Epithelial cell of proximal tubule (primary cell): ENCODE data around the gene GREM2. TPM values are rescaled to one million over a fixed set of nuclear protein-coding genes. Genes with fewer than 3 reads are reported as not detected.

Experiments used
- DNase-seq: peaks from one replicate; pipeline ENCODE4 v3.0.0-alpha.2; 2011; ENCODE audit warnings: low read depth
- H3K4me3 ChIP-seq: 2 replicates; pipeline ENCODE4 v1.5.1; 2011; ENCODE audit warnings: low read depth, mild to moderate bottlenecking, low read length
- total RNA-seq: library from RNA; depleted of rRNA; stranded (reverse); fragments of >200 nt; gene quantifications from 2 replicates; pipeline ENCODE4 v1.2.3, GENCODE V29; 2015
- TF ChIP-seq, protein P1 (sequence below): conservative IDR thresholded peaks from 2 replicates; pipeline ENCODE4 v1.5.1; 2012; ENCODE audit warnings: low read depth, mild to moderate bottlenecking, low read length

The GREM2 gene
- total RNA-seq, 1 donor from 2014 or later, result 0.06 TPM

GRCh38 chr1:240457203-240457602 is 154.8 kb downstream of the GREM2 start:
- DNase-seq, result no peak
- TF ChIP-seq, protein P1, sequence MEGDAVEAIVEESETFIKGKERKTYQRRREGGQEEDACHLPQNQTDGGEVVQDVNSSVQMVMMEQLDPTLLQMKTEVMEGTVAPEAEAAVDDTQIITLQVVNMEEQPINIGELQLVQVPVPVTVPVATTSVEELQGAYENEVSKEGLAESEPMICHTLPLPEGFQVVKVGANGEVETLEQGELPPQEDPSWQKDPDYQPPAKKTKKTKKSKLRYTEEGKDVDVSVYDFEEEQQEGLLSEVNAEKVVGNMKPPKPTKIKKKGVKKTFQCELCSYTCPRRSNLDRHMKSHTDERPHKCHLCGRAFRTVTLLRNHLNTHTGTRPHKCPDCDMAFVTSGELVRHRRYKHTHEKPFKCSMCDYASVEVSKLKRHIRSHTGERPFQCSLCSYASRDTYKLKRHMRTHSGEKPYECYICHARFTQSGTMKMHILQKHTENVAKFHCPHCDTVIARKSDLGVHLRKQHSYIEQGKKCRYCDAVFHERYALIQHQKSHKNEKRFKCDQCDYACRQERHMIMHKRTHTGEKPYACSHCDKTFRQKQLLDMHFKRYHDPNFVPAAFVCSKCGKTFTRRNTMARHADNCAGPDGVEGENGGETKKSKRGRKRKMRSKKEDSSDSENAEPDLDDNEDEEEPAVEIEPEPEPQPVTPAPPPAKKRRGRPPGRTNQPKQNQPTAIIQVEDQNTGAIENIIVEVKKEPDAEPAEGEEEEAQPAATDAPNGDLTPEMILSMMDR, result no peak
- no peak overlapping the region for H3K4me3 ChIP-seq

- no peak overlapping the region for H3K4me3 ChIP-seq
- DNase-seq, result no peak
- TF ChIP-seq, protein P1, result peak; percentile 20
Observed at GRCh38 chr1:240455228-240455821, 156.6 kb downstream of the GREM2 start.

DNA sequence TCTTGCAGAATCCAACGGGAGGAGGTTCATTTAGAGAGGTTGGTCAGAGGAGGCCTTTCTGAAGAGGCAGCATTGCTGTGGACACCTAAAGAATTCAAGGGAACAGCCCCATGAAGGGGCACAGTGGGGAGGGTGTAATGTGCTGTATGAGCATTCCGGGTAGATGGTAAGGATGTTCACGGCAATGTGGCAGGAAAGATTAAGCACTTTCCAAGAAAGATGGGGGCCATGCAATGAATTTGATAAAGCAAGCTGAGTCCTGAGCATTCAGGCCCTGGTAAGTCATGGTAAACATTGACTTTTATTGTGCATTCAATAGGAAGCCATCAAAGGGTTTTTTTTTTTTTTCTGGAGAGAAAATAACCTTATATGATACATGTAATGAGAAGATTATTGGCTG is 166.6 kb downstream of the GREM2 start:
- H3K4me3 ChIP-seq, result no peak overlapping the region
- TF ChIP-seq, protein P1, result no peak
- no peak for DNase-seq

DNA sequence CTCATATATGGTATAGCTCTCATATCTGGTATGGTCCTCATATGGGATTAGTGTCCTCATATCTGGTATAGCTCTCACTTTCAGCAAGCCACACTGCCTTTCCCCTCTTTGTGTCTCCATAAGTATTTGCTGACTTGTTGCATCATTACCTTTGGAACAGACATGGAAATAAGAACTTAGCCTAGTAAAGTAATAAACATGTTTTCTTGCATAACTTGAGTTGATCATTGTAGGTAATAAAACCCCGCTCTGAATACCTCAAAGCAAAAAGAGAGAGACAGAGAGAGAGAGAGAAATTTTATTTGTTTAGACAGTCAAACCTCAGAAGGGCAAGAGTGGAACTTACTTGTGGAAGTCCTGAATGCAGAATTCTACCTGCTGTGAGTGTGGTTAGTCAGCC is 170.3 kb downstream of the GREM2 start:
- DNase-seq, result no peak
- TF ChIP-seq, protein P1, result no peak
- no peak overlapping the region for H3K4me3 ChIP-seq
